KBM-7 (cell line): ENCODE results near the gene SLC19A2.
A peak's percentile ranks its signal among the peaks of the same experiment; 100 is the strongest.
"Not testable (repeated sequence)": the region's sequence is repeated elsewhere in the genome, so short reads cannot be mapped to it uniquely, and the experiment has no call there.

Source experiments
- DNase-seq: peaks from one replicate; pipeline ENCODE4 v3.0.0-alpha.2; 2015
- in situ Hi-C: fragments of 300-500 bp; cut with MboI; formaldehyde crosslinking; loops from 2 replicates; pipeline ENCODE4 v1.14.3; 2020; ENCODE audit warnings: low sequenced_read_pairs, low pct_unique_long_range_greater_than_20kb, mixed read lengths

SLC19A2 gene, protein sequence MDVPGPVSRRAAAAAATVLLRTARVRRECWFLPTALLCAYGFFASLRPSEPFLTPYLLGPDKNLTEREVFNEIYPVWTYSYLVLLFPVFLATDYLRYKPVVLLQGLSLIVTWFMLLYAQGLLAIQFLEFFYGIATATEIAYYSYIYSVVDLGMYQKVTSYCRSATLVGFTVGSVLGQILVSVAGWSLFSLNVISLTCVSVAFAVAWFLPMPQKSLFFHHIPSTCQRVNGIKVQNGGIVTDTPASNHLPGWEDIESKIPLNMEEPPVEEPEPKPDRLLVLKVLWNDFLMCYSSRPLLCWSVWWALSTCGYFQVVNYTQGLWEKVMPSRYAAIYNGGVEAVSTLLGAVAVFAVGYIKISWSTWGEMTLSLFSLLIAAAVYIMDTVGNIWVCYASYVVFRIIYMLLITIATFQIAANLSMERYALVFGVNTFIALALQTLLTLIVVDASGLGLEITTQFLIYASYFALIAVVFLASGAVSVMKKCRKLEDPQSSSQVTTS

DNA sequence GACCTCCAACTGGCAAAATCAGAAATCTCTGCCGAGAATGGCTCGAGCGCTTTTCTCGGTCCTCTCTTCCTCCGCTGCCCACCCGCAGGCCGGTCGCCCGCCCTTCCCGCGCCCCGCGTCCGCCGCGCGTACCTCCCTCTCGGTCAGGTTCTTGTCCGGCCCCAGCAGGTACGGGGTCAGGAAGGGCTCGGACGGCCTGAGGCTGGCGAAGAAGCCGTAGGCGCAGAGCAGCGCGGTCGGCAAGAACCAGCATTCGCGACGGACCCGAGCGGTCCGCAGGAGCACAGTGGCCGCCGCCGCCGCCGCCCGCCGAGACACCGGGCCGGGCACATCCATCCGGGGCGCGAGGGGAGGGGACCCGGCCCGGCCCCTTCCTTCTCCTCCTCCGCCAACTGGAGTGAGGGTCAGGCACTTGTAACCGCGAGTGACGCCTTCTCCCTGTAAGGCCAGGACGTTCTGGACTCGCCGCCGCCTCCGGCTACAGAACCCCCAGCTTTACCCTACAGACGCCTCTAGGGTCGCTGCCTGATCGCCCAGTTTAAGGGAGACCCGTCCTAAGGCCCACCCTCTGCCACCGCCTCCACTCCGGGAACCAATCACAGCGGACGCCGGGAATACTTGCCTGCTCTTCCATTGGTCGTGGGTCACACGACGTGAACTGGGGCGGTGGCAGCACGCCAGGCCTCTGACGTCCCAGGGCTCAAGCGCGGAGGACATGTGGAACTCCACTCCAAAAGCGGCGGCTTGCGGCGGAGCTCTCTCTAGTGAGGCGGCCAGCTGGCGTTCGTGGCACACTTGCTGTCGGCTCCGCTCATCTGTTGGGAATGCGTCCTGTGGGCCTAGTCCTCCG is at the start of gene SLC19A2:
Gene SLC19A2 (minus strand): TSS at position 514 of the 850 bp plus-strand sequence. CDS start 178 bp downstream, at position 336.
- DNase-seq: peak; percentile 99
- in situ Hi-C loops: no loop called here

DNA sequence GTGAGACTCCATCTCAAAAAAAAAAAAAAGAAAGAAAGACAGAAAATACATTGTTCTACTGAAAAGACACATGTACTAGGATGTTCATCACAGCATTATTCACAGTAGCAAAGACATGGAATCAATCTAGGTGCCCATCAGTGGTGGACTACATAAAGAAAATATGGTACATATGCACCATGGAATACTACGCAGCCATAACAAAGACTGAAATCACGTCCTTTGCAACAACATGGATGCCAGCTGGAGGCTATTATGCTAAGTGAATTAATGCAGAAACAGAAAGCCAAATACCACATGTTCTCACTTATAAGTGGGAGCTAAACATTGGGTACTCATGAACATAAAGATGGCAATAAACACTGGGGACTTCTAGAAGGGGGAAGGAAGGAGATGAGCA is 48.9 kb upstream of the SLC19A2 start:
- in situ Hi-C loops: no loop called here
- DNase-seq: no peak

DNA sequence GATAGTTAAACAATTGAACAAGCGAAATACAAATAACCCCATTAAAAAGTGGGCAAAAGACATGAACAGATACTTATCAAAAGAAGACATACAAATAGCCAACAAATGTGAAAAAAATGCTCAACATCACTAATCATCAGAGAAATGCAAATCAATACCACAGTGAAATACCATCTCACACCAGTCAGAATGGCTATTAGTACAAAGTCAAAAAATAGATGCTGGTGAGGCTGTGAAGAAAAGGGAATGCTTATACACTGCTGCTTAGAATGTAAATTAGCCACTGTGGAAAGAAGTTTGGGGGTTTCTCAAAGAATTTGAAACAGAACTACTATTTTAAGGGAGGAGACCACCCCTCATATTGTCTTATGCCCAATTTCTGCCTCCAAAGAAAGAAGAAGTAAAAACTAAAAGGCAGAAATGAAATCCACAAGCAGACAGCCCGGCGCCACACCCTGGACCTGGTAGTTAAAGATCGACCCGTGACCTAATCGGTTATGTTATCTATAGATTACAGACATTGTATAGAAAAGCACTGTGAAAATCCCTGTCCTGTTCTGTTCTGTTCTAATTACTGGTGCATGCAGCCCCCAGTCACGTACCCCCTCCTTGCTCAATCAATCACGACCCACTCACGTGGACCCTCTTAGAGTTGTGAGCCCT is 47.9 kb upstream of the SLC19A2 start:
- in situ Hi-C loops, DNase-seq: not testable (repeated sequence)

DNA sequence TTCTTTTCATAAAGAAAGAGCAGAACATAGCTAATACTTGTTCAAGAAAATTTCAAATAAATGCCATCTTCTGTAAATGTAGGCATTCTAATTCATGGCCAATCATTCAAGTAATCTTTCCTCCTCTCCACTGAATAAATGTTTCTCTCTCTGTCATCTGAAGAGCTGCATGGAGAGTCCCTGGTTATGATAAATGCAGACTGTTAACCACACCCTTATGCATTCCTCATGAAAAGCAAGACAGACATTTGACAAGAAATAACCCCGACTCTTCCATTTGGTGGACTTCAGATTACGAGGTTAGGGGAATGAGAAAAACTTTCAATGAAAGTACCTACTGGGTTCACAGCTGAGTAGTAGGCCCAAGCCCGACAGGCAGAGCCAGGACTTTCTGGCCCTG is 44.7 kb upstream of the SLC19A2 start:
- in situ Hi-C loops: no loop called here

DNA sequence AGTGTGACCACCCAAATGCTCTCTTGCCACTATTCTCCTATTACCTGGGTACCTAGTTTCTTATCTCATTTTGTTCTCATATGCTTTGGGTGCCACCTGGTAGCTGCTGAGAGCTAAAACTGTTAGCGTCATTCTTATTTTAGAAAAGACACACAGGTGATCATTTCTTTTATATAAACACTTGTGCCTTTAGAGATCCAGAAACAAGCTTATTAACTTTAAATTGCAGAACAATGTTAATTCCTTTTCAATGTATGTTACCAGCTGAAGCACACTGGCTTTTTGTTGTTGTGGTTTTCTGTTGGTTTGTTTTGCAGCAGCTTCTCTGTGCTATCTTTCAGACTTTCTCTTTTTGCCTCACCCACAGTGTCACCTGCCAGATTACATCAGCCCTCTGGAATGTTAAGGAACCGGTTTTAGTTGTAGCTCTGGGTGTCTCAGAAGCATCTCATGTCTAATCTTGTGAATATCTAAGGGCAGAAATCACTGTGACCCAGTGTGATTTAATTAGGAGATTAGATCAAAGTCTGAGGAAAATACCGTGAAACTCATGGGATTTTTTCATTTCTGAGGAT is 43.4 kb upstream of the SLC19A2 start:
- DNase-seq: no peak
- in situ Hi-C loops: no loop called here

More for the DNA sequence above, 44.7 kb upstream of the SLC19A2 start:
- DNase-seq: no peak

DNA sequence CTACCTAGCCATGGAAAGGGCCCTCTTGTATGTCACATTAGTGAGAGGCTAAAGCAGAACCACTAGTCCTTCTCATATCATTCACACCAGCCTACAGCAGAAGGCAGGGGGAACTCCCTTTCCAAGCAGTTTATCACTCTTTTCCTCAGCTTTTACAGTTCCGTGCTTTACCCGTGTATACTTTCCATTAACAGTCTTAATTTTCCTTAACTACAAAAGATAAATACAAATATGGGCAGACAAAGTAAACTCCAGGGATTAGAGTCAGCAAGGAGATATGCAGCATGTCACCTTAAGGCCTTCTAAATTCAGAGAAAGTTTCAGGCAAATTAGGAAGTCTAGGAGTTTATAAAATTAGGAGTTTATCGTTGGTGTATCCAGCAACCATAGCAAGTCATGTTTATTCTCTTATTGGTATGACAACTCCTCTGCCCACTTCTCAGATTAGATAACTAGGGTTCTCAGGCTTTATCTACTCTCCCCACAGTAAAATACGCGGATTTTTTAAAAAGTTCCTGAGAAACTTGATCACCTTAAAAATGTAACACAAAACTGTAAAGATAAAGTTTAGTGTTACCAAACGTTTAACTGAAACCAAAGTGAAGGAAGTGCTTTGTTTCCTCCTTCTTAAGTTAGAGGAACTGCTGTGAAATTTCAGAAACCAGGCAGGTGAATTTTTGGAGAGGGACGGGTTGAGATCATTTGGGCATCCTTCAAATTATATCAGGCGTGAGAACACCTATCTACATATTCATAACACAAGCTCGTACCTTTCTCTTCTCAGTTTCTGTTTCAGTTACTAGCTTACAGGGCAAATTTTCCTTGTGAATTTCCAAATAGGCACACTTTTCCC is 42.7 kb upstream of the SLC19A2 start:
- in situ Hi-C loops: no loop called here
- no peak for DNase-seq

DNA sequence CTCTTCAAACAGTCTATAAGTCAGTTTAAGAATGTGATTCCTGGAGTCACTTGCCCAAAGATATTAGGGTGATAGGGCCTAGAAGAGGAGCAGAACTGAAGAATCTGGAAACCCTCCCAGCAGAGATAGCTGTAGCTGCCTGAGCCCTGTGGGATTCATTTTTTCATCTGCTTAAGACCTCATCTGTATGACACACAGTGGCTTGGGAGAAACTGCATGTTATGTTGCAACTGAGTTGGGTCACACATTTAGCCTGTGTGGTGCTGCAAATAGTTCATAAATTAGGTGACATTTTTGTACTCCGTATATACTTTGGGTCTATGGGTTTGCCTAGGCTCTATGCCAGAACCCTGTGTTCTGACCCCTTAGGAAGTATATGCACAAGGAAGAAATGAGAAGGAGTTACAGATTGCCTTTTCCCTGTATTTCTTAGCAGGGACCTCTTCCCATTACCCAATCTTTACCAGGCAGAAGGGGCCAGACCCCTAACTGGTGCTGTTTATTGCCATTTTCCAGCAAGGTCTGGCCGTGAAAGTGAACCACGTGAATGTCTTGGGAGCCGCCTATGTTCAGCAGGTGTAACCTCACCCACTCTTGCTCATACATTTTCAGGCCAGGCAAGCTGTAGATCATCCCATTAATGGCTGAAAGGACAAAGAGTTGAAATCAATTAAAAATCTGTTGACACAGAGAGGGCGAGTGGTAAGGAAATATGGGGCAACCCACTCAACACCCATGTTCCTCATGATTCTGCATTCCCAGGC is 41.9 kb upstream of the SLC19A2 start:
- in situ Hi-C loops: no loop called here
- DNase-seq: no peak

DNA sequence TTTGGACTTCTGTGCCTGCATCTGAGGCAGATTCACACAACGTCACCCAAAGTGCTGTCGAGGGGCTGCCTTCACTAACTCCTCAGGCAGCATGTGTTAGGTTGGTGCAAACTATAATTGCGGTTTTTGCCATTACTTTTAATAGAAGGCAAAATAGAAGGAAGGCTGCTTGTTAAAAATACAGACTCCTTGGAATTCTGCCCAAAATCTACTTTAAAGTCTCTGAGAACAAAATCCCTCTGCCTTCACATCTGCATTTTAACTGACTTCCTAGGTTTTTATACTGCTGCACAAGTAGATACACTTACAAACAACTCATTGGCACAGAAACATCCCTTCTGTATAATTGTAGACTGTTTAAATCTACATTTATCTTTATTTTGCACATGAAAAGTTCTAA is 41.3 kb upstream of the SLC19A2 start:
- in situ Hi-C loops: no loop called here
- no peak for DNase-seq

DNA sequence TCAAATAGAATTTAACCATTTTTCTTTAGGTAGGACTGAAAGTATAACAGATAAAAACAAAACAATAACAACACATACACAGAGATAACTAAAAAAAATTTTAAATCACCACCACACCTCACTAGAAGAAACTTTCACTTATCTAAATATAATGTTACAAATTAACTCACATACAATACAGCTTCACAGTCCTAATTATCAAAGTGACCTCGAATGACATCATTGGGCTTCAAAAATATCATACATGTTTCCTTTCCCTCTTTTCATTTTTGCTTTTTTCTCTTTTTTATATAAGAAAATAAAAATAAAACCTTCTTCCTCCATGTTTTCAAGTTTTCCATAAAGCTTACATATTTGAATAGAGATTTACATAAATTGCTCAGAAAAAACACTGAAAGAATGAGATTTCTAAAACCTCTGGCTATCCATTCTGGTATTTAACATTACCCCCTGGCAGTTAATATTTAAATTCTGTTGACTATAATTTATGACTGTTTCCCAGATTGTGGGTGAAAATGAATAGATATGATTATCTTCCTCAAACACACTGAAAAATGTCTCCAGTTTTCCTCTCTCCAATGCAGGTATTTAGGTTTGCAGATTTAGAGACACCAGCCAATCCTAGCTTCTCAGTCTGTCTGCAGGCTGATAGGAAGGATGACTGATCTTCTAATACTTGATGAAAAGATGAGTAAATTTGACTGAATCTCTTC is 40.5 kb upstream of the SLC19A2 start:
- in situ Hi-C loops: no loop called here
- DNase-seq: no peak

DNA sequence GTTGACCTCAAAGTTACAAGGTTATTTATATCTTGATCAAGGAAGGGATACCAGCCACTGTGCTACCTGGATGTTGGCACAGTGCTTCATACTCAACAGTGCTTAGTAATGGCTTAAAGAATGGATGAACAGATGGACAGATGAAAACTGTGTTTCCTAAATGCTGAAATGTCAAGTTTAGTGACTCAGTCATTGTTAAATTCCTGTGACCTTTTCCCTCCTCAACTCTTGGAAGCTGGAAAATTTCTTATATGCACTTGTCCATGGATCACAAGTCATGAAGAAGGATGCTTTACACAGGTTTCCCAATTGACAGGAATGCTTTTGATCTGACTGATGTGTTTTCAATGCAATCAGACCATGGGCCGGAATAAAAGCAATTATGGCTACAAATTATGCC is 39.6 kb upstream of the SLC19A2 start:
- DNase-seq: no peak
- in situ Hi-C loops: no loop called here

DNA sequence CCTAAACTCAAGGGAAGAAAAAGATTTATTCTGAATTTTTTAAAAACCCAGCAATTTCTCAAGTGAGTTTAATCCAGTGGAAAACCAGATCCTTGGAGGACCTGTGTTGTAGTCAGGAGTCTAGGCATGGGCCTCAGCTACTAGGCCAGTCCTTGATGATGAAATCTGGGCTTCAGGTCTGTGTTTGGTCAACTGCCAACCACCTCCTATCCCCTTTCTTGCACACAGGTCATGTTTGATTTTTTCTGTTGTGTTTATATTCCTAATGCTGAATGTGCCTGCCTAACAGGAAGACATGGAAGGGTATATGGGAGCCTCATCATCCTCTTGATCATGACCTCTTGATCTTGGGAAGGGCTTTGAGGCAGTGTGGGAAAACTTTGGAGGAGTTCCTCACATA is 38.2 kb upstream of the SLC19A2 start:
- no peak for DNase-seq
- in situ Hi-C loops: no loop called here

DNA sequence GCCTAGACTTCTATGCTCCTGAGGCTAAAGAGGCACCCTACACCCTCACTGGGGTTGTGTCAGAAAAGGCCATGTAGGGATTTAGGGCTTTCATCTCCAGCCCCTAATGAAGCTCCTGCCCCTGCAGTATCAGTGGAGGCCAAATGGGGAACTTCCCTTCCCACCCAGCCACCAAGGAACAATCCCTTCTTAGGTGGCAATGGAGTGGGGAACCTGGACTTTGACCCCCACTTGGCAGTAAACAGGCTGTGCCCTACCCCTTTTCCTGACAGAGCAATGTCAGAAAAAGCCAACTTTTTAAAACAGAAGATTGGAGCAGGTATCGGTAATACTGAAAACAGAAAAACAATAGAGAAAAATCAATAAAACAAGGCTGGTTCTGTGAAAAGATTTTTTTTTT is 35.5 kb upstream of the SLC19A2 start:
- DNase-seq: no peak
- in situ Hi-C loops: no loop called here

DNA sequence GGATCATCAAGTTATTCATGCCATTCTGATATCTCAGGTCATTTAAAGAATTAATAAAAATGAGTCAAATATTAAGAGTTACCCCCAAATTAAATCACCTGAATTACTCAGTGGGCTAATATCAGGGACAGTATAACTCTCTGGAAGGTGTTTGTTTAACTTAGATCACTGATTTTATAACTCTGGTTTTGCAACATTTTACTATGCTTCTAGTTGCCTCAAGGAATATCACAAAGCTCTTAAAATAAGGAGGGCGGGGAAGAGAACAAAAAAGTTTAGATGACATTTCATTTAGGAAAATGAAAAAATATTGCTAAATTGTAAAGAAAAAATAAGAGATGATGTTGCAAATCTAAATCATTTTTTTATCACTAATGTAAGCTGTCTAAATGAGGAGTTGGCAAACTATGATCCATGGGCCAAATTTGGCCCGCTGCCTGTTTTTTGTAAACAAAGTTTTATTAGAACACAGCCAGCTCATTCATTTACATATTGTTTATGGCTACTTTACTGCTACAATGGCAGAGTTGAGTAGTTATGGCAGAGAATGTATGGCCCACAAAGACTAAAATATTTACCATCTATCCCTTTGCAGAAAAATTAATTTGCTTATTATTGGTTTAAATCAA is 31.9 kb upstream of the SLC19A2 start:
- in situ Hi-C loops: no loop called here
- DNase-seq: no peak

DNA sequence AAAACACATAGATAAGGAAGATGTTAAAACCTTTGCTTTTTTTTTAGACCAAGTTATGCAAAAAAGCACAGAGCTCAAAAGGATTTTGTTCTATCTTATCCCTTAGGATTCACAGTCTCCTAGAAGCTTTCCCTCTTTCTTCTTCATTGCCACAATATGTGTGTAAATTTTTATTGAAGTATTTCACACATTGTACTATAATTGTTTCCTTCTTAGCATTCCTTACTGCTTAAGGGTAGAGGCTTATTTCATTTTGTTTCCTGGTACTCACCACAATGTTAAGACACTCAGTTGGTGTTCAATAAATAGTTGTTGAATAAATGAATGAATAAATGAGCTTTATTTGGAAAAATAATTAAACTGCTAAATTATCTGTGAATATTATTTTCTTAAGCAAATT is 29.9 kb upstream of the SLC19A2 start:
- no peak for DNase-seq
- in situ Hi-C loops: no loop called here

DNA sequence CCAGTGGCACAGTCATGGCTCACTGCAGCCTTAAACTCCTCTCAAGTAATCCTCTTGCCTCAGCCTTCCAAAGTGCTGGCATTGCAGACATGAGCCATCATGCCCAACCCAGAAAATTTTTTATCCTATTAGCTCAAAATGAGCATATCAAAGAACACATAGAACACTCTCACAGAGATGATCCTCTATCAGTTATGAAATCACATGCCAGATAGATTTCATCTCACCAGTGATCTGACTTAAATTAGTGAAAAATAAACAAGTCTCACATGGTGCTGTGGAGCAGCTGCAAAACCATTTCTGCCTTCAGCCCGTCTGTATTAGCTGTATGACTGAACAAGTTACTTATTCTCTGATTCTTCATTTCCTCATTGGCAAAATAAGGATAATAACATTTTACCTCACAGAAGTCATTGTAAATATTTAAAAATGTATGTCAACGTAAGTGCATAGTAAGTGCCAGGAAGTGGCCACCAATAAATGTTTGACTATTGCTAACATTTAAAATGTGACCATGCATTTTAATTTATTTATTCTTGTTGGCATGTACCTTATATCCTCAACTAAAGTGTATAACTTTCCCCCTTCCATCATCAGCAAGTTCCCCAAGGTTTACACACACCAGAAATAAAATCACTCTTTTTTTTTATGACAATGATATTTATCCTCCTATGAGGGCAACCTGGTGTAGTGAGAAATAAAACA is 29.0 kb upstream of the SLC19A2 start:
- in situ Hi-C loops: no loop called here
- DNase-seq: no peak

DNA sequence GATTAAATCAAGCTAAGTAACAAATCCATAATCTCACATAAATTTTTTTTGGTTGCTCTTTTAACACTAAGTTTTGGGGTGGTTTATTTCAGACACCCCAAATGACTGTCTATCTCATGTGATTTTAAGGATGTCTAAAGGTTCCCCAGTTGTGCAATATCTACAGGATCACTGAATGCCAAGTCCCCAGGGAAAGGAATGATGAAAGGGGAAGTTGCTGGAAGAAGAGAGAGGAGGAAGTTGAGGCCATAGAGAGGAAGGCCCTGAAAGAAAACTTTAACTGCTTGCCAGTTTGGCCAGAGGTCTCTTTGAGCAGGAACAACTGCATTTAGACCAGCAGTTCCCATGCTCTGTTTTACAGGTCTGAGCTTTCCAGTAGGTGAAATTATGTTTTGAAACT is 27.5 kb upstream of the SLC19A2 start:
- peak; percentile 78 for DNase-seq
- in situ Hi-C loops: no loop called here
